WTC11 (cell line): ENCODE measurements around the gene HTATIP2. TPM values are rescaled to one million over a fixed set of nuclear protein-coding genes. Genes with fewer than 3 reads are reported as not detected.

Experiments
- ATAC-seq: fragments of 200-7000 bp; cut with Tn5 transposase; 2 replicates; pipeline ENCODE4 v1.10.0; 2021; ENCODE audit warnings: mild to moderate bottlenecking, moderate library complexity
- CTCF ChIA-PET: fragments of 300-600 bp; sonication (Branson Sonifier 250); formaldehyde crosslinking; loops from one replicate; lab custom pipeline; 2021; ENCODE audit warnings: antibody characterized with exemption; lab: Charles Lee
- POLR2A ChIA-PET: fragments of 350-600 bp; sonication (Branson Sonifier 250); formaldehyde crosslinking; loops from one replicate; lab custom pipeline; 2021; ENCODE audit warnings: antibody characterized with exemption; lab: Charles Lee
- DNase-seq: peaks from one replicate; pipeline ENCODE4 v3.0.0; 2021; ENCODE audit warnings: low spot score
- H3K27ac Mint-ChIP-seq: 2 replicates; pipeline ENCODE4 v1.8.0; 2021; ENCODE audit warnings: mixed read lengths
- H3K27me3 Mint-ChIP-seq: 2 replicates; pipeline ENCODE4 v1.8.0; 2021; ENCODE audit warnings: low read depth, mild to moderate bottlenecking, moderate library complexity, mixed read lengths
- H3K36me3 Mint-ChIP-seq: 2 replicates; pipeline ENCODE4 v1.8.0; 2021; ENCODE audit warnings: mixed read lengths
- H3K4me1 Mint-ChIP-seq: 2 replicates; pipeline ENCODE4 v1.8.0; 2022; ENCODE audit warnings: mixed read lengths
- H3K4me3 Mint-ChIP-seq: 2 replicates; pipeline ENCODE4 v1.8.0; 2021; ENCODE audit warnings: mild to moderate bottlenecking, moderate library complexity, mixed read lengths
- H3K9me3 Mint-ChIP-seq: 2 replicates; pipeline ENCODE4 v1.8.0; 2021; ENCODE audit warnings: mixed read lengths
- ARID4B ChIP-seq: sonication (generic); formaldehyde crosslinking; IDR thresholded peaks from 2 replicates; pipeline ENCODE4 v1.8.0; 2023; ENCODE audit warnings: missing genetic modification reagents, mild to moderate bottlenecking, borderline replicate concordance
- CDX4 ChIP-seq: fragments of 250-450 bp; sonication (Bioruptor Pico); IDR thresholded peaks from 2 replicates; pipeline ENCODE4 v1.9.0; 2021; ENCODE audit warnings: moderate library complexity, mild to moderate bottlenecking, inconsistent platforms, borderline replicate concordance
- CREM ChIP-seq: sonication (generic); formaldehyde crosslinking; IDR thresholded peaks from 2 replicates; pipeline ENCODE4 v1.8.1; 2022; ENCODE audit warnings: mild to moderate bottlenecking, missing genetic modification reagents, moderate library complexity
- ELF4 ChIP-seq: sonication (generic); formaldehyde crosslinking; IDR thresholded peaks from 2 replicates; pipeline ENCODE4 v1.8.1; 2022; ENCODE audit warnings: low read depth, mild to moderate bottlenecking, moderate library complexity, missing genetic modification reagents
- EMX1 ChIP-seq: fragments of 250-450 bp; sonication (Bioruptor Pico); IDR thresholded peaks from 2 replicates; pipeline ENCODE4 v1.8.0; 2021; ENCODE audit warnings: mild to moderate bottlenecking
- ESRRA ChIP-seq: sonication (generic); formaldehyde crosslinking; IDR thresholded peaks from 2 replicates; pipeline ENCODE4 v1.8.1; 2022; ENCODE audit warnings: mild to moderate bottlenecking, missing genetic modification reagents, borderline replicate concordance
- FOXK1 ChIP-seq: sonication (generic); formaldehyde crosslinking; IDR thresholded peaks from 2 replicates; pipeline ENCODE4 v1.8.0; 2022; ENCODE audit warnings: mild to moderate bottlenecking, moderate library complexity, missing genetic modification reagents
- FOXP1 ChIP-seq: sonication (generic); formaldehyde crosslinking; IDR thresholded peaks from 2 replicates; pipeline ENCODE4 v1.8.0; 2022; ENCODE audit warnings: missing genetic modification reagents, mild to moderate bottlenecking, moderate library complexity, borderline replicate concordance
- FOXP4 ChIP-seq: sonication (generic); formaldehyde crosslinking; IDR thresholded peaks from 2 replicates; pipeline ENCODE4 v1.8.0; 2022; ENCODE audit warnings: mild to moderate bottlenecking, missing genetic modification reagents
- GABPB1 ChIP-seq: sonication (generic); formaldehyde crosslinking; IDR thresholded peaks from 2 replicates; pipeline ENCODE4 v1.8.1; 2023; ENCODE audit warnings: mild to moderate bottlenecking, missing genetic modification reagents
- GTF2I ChIP-seq: fragments of 250-450 bp; sonication (Bioruptor Pico); conservative IDR thresholded peaks from 2 replicates; pipeline ENCODE4 v1.4.0; 2021; ENCODE audit warnings: mild to moderate bottlenecking
- HMGA2 ChIP-seq: fragments of 250-450 bp; sonication (Bioruptor Pico); IDR thresholded peaks from 2 replicates; pipeline ENCODE4 v1.4.0; 2021; ENCODE audit warnings: mild to moderate bottlenecking, moderate library complexity
- JUN ChIP-seq: sonication (generic); formaldehyde crosslinking; IDR thresholded peaks from 2 replicates; pipeline ENCODE4 v1.8.0; 2023; ENCODE audit warnings: mild to moderate bottlenecking, missing genetic modification reagents
- NFATC4 ChIP-seq: fragments of 250-450 bp; sonication (Bioruptor Pico); IDR thresholded peaks from 2 replicates; pipeline ENCODE4 v1.9.0; 2021; ENCODE audit warnings: mild to moderate bottlenecking
- PRRX2 ChIP-seq: fragments of 250-450 bp; sonication (Bioruptor Pico); IDR thresholded peaks from 2 replicates; pipeline ENCODE4 v1.8.0; 2021; ENCODE audit warnings: mild to moderate bottlenecking
- RELA ChIP-seq: sonication (generic); formaldehyde crosslinking; IDR thresholded peaks from 2 replicates; pipeline ENCODE4 v1.8.1; 2022; ENCODE audit warnings: missing genetic modification reagents, mild to moderate bottlenecking, borderline replicate concordance
- SMAD4 ChIP-seq: sonication (generic); formaldehyde crosslinking; IDR thresholded peaks from 2 replicates; pipeline ENCODE4 v1.8.0; 2022; ENCODE audit warnings: mild to moderate bottlenecking, missing genetic modification reagents
- SOX15 ChIP-seq: fragments of 250-450 bp; sonication (Bioruptor Pico); IDR thresholded peaks from 2 replicates; pipeline ENCODE4 v1.9.0; 2021; ENCODE audit warnings: mild to moderate bottlenecking
- USF2 ChIP-seq: sonication (generic); formaldehyde crosslinking; IDR thresholded peaks from 2 replicates; pipeline ENCODE4 v1.8.1; 2023; ENCODE audit warnings: mild to moderate bottlenecking, missing genetic modification reagents, moderate library complexity
- ZMAT4 ChIP-seq: fragments of 250-450 bp; sonication (Bioruptor Pico); IDR thresholded peaks from 2 replicates; pipeline ENCODE4 v1.9.0; 2021; ENCODE audit warnings: mild to moderate bottlenecking
- ZNF416 ChIP-seq: fragments of 250-450 bp; sonication (Bioruptor Pico); IDR thresholded peaks from 2 replicates; pipeline ENCODE4 v1.9.0; 2021; ENCODE audit warnings: mild to moderate bottlenecking, inconsistent platforms
- ZNF425 ChIP-seq: fragments of 250-450 bp; sonication (Bioruptor Pico); conservative IDR thresholded peaks from 2 replicates; pipeline ENCODE4 v1.9.0; 2021; ENCODE audit warnings: mild to moderate bottlenecking
- ZSCAN18 ChIP-seq: fragments of 250-450 bp; sonication (Bioruptor Pico); IDR thresholded peaks from 2 replicates; pipeline ENCODE4 v2.1.2; 2022; ENCODE audit warnings: mild to moderate bottlenecking, moderate library complexity
- total RNA-seq: library from RNA; stranded (reverse); gene quantifications from 3 replicates; pipeline ENCODE4 v1.2.3, GENCODE V29; 2021

The HTATIP2 gene
- total RNA-seq, 1 experiment from 2014 or later = 32.7 TPM

- no peak for TF ChIP-seq ZNF425 (CRISPR knock-in tag)
- no peak for TF ChIP-seq FOXK1 (CRISPR knock-in tag)
- TF ChIP-seq NFATC4 (CRISPR knock-in tag) = no peak
These were observed 6.3 kb downstream of the HTATIP2 start (continued) for GRCh38 chr11:20369826-20370225.

- Mint-ChIP-seq H3K27ac (no peak overlapping the region), H3K36me3 (peaks cover 5% of the 10 kb centered on the region; the same call in 1 of the 2 replicates), H3K4me1 (peaks cover 35% of the 10 kb centered on the region), H3K27me3 (no peaks in the 10 kb centered on the region), H3K9me3 (no peaks in the 10 kb centered on the region), H3K4me3 (no peak overlapping the region)
- ATAC-seq (no peak), DNase-seq (no peak)
- TF ChIP-seq CDX4 (CRISPR knock-in tag) (no peak), RELA (CRISPR knock-in tag) (no peak), JUN (CRISPR knock-in tag) (no peak), FOXP1 (no peak), FOXP4 (CRISPR knock-in tag) (no peak), PRRX2 (no peak), HMGA2 (CRISPR knock-in tag) (no peak), EMX1 (CRISPR knock-in tag) (no peak), CREM (CRISPR knock-in tag) (no peak), ESRRA (CRISPR knock-in tag) (no peak), GABPB1 (CRISPR knock-in tag) (no peak), ZSCAN18 (no peak), SOX15 (CRISPR knock-in tag) (no peak), GTF2I (CRISPR knock-in tag) (no peak)
- ChIA-PET POLR2A (no interaction called here), CTCF (interaction anchor here (1.5 kb wide), 1 partner anchor 244 kb away, joined by 4 read pairs; no protein-coding TSS in a partner anchor)
These were observed 8.6 kb downstream of the HTATIP2 start for GRCh38 chr11:20372081-20372626.

- no peak for TF ChIP-seq ARID4B (CRISPR knock-in tag)
- TF ChIP-seq ELF4 (CRISPR knock-in tag) = no peak
- TF ChIP-seq ZMAT4 (CRISPR knock-in tag) = no peak
- no peak for TF ChIP-seq USF2 (CRISPR knock-in tag)
- TF ChIP-seq ZNF416 (CRISPR knock-in tag) = no peak
- TF ChIP-seq SMAD4 (CRISPR knock-in tag) = no peak
- ChIA-PET POLR2A (no interaction called here), CTCF (interaction anchor here (1.5 kb wide), 1 partner anchor 245 kb away, joined by 4 read pairs; no protein-coding TSS in a partner anchor)
- Mint-ChIP-seq H3K4me1 (peaks cover 29% of the 10 kb centered on the region), H3K4me3 (no peak overlapping the region), H3K27ac (no peak overlapping the region), H3K27me3 (no peaks in the 10 kb centered on the region), H3K9me3 (no peaks in the 10 kb centered on the region), H3K36me3 (peaks cover 5% of the 10 kb centered on the region; the same call in 1 of the 2 replicates)
- ATAC-seq (no peak), DNase-seq (no peak)
These were observed 9.6 kb downstream of the HTATIP2 start for GRCh38 chr11:20373147-20373546.
